NT2/D1 (cell line): Measurements from ENCODE around the gene MRFAP1.

Experiments used
- YY1 ChIP-seq: IDR thresholded peaks from 2 replicates; pipeline ENCODE4 v1.6.1; 2011; ENCODE audit not compliant: insufficient read length, insufficient read depth
- ZNF274 ChIP-seq: IDR thresholded peaks from 2 replicates; pipeline ENCODE4 v1.6.1; 2011; ENCODE audit warnings: mild to moderate bottlenecking, low read depth, low read length

GRCh38 chr4:6658209-6658595 lies 17.7 kb downstream of the MRFAP1 start:
- TF ChIP-seq YY1 (no peak), ZNF274 (no peak)
